Measurements from ENCODE around the gene TMEM126B.

DNA sequence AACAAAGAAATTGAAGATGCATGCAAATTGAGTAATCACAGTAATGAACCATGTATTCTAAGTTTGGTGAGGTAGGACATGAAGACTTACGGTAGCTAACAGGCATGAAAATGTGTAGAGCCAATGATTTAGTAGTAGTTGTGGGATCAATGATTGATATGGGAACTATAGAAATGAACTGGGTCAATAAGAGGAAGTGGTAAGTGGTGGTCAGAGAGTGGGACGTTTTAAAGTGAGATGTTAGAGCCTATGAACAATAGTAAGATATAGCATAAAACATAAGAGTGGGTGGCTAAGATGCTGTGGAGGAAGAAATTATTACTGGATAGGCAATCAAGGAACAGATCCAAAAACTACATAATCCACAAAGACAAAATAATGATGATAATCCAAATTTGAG is 46.3 kb upstream of the TMEM126B start:
- TF ChIP-seq CTCF (IDR thresholded peaks at IDR 0.05), result no peak
- TF ChIP-seq POLR2A (IDR thresholded peaks at IDR 0.05), result no peak

Measured in sigmoid colon (tissue), 3 donors.